ENCODE measurements around the gene EML6. TPM values are rescaled to one million over a fixed set of nuclear protein-coding genes. Genes with fewer than 3 reads are reported as not detected.

Gene EML6
- total RNA-seq, 6 donors from 2014 or later, result 1.5 to 7.3 (median 4.0) TPM

DNA sequence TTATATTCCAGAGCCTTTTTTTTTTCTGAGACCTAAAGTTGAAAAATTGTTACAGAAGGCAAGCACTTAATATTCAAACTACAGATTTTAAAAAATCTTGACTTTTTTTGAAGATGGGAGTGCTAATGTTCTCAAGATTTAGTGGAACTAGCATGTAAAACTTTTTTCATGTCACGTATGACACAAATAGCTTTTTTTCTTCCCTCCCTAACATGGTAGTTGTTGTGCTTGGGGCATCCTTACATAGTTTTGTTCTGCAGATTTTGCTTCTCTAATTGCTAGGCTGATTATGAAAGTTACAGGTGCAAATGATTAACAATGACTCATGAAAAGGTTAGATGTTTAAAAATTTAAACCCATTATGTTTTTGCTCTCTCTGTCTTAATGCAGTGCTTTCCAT lies 3.0 kb downstream of the EML6 start:
- TF ChIP-seq EP300 (IDR thresholded peaks at IDR 0.05), result no peak
- TF ChIP-seq, protein P1, sequence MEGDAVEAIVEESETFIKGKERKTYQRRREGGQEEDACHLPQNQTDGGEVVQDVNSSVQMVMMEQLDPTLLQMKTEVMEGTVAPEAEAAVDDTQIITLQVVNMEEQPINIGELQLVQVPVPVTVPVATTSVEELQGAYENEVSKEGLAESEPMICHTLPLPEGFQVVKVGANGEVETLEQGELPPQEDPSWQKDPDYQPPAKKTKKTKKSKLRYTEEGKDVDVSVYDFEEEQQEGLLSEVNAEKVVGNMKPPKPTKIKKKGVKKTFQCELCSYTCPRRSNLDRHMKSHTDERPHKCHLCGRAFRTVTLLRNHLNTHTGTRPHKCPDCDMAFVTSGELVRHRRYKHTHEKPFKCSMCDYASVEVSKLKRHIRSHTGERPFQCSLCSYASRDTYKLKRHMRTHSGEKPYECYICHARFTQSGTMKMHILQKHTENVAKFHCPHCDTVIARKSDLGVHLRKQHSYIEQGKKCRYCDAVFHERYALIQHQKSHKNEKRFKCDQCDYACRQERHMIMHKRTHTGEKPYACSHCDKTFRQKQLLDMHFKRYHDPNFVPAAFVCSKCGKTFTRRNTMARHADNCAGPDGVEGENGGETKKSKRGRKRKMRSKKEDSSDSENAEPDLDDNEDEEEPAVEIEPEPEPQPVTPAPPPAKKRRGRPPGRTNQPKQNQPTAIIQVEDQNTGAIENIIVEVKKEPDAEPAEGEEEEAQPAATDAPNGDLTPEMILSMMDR (IDR thresholded peaks at IDR 0.05), result no peak
- TF ChIP-seq POLR2A (IDR thresholded peaks at IDR 0.05), result no peak
- no peak for TF ChIP-seq POLR2AphosphoS5 (IDR thresholded peaks at IDR 0.05)
- ATAC-seq (ENCODE audit: low FRiP score in 2 of 2) (no peak), DNase-seq (no peak)
- H3K27me3 ChIP-seq, result peaks cover 0 to 14% (median 6%) of the 10 kb centered on the region in 4 donors
- H3K27ac ChIP-seq, result no peak overlapping the region
- H3K4me3 ChIP-seq, result no peak overlapping the region
- WGBS, 2 donors, result 90 to 92% methylated on average over 1 of the region's 1 CpG
- H3K9me3 ChIP-seq, result no peaks in the 10 kb centered on the region
- no peaks in the 10 kb centered on the region for H3K36me3 ChIP-seq
- H3K4me1 ChIP-seq, result peaks cover 10 to 21% (median 18%) of the 10 kb centered on the region in 4 donors

DNA sequence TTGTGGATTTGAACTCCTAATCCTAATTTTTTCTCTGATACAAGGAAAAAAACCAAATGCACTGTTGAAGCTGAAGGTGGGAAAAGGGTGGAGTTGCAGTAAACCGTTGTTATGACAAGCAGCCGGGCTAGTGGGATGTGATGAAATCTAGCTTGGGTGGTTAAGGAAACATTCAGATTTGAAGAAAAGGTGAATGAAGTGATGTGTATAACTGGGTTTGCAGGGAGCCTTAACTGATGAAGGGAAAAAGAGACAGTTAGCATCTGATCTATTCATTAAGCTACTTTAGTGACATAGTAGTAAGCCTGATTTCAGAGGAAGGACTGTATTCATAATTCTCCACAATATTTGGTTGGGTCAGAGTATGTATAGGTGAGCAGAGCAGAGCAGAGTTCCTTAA lies 3.5 kb downstream of the EML6 start:
- Histone ChIP-seq H3K4me1 (peaks cover 10 to 21% (median 18%) of the 10 kb centered on the region in 4 donors), H3K27ac (no peak overlapping the region), H3K36me3 (no peaks in the 10 kb centered on the region), H3K9me3 (no peaks in the 10 kb centered on the region), H3K27me3 (peaks cover 0 to 14% (median 6%) of the 10 kb centered on the region in 4 donors), H3K4me3 (no peak overlapping the region)
- ATAC-seq (ENCODE audit: low FRiP score in 2 of 2) (no peak), DNase-seq (no peak)
- TF ChIP-seq POLR2A (IDR thresholded peaks at IDR 0.05) (no peak), EP300 (IDR thresholded peaks at IDR 0.05) (no peak), POLR2AphosphoS5 (IDR thresholded peaks at IDR 0.05) (no peak)
- TF ChIP-seq, protein P1 (IDR thresholded peaks at IDR 0.05), result no peak
- WGBS, 2 donors, result 43 to 44% methylated on average over 2 of the region's 2 CpGs

DNA sequence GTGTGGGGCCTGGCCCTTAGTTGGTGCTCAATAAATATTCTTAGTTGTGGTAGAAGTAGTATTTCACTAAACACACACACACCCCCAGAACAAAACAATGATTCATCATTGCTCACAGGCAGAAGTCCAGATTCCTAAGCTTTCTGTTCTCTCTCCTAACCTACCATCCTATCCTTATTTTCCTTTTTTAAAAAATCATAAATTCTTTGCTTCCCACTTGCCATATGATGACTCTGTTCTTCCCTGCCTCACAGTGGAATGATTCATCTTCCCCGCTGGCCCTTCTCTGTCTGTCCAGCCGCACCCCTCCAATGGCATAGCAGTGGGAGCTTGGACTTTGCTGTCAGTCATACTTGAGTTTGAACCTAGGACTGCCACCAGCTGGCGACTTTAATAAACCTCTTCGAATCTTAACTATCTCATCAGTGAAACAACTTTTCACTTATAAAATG lies 5.2 kb downstream of the EML6 start:
- no peaks in the 10 kb centered on the region for H3K36me3 ChIP-seq
- no peak overlapping the region for H3K27ac ChIP-seq
- DNase-seq, result no peak
- H3K27me3 ChIP-seq, result peaks cover 0 to 14% (median 6%) of the 10 kb centered on the region in 4 donors
- TF ChIP-seq, protein P1 (IDR thresholded peaks at IDR 0.05), result no peak
- TF ChIP-seq POLR2AphosphoS5 (IDR thresholded peaks at IDR 0.05), result no peak
- TF ChIP-seq POLR2A (IDR thresholded peaks at IDR 0.05), result no peak
- TF ChIP-seq EP300 (IDR thresholded peaks at IDR 0.05), result no peak
- H3K4me1 ChIP-seq, result peaks cover 5 to 16% (median 13%) of the 10 kb centered on the region in 4 donors
- no peak overlapping the region for H3K4me3 ChIP-seq
- 89 to 90% methylated on average over 4 of the region's 4 CpGs for WGBS, 2 donors
- peak in 1 of 2 donors; percentile 36 for ATAC-seq (ENCODE audit: low FRiP score in 2 of 2)
- H3K9me3 ChIP-seq, result peaks cover 0 to 3% (median 0%) of the 10 kb centered on the region in 4 donors

DNA sequence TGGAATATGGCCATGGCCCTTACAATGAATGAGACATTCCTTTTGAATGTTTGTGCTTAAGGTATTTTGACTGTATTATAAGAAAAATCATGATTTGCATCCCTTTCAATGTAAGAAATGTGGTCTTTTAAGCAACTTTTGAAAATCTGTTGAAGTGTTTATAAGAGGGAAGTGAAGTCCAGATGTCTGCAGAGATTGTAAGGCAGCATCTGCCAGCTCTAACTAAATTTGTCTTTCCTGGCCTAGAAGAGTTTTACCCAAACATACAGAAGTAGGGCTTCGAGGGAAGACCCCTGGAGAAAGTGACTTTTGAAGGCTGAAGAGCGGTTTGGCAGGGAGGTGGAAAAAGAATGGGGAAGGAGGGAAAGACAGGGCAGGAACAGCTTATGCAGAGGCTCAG lies 12.2 kb downstream of the EML6 start:
- Histone ChIP-seq H3K9me3 (peaks cover 0 to 3% (median 0%) of the 10 kb centered on the region in 4 donors), H3K4me1 (no peaks in the 10 kb centered on the region), H3K27ac (no peak overlapping the region), H3K27me3 (no peaks in the 10 kb centered on the region), H3K36me3 (no peaks in the 10 kb centered on the region), H3K4me3 (no peak overlapping the region)
- no peak for TF ChIP-seq EP300 (IDR thresholded peaks at IDR 0.05)
- TF ChIP-seq, protein P1 (IDR thresholded peaks at IDR 0.05), result no peak
- TF ChIP-seq POLR2AphosphoS5 (IDR thresholded peaks at IDR 0.05), result no peak
- TF ChIP-seq POLR2A (IDR thresholded peaks at IDR 0.05), result no peak
- 33 to 39% methylated on average over 2 of the region's 2 CpGs for WGBS, 2 donors
- DNase-seq, result no peak
- no peak for ATAC-seq (ENCODE audit: low FRiP score in 2 of 2)

DNA sequence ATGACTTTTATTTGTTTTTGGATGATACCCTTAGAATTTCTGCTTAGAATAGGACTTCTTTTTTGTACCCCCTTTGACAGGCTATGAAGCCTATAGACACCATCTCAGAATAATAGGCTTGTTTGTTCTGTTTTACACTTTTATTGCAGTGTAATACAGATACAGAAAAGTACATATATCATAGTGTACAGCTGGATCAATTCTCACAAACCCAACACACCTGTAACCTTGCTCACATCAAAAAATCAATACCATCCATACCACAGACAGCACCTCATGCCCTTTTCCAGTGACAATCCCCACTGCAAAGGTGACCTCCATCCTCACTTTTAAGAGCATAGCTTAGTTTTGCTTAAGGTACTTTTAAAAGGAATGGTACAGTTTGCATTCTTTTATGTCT lies 14.8 kb downstream of the EML6 start:
- no peak overlapping the region for H3K4me3 ChIP-seq
- TF ChIP-seq POLR2AphosphoS5 (IDR thresholded peaks at IDR 0.05) (no peak), EP300 (IDR thresholded peaks at IDR 0.05) (no peak), POLR2A (IDR thresholded peaks at IDR 0.05) (no peak)
- TF ChIP-seq, protein P1 (IDR thresholded peaks at IDR 0.05), result no peak
- H3K27me3 ChIP-seq, result no peaks in the 10 kb centered on the region
- H3K9me3 ChIP-seq, result no peaks in the 10 kb centered on the region
- ATAC-seq (ENCODE audit: low FRiP score in 2 of 2), result no peak
- no peaks in the 10 kb centered on the region for H3K4me1 ChIP-seq
- H3K36me3 ChIP-seq, result no peaks in the 10 kb centered on the region
- no peak overlapping the region for H3K27ac ChIP-seq
- DNase-seq, result no peak

Measured in upper lobe of left lung (tissue), 6 donors.